ENCODE data around the gene TMEM202. TPM values are rescaled to one million over a fixed set of nuclear protein-coding genes. Genes with fewer than 3 reads are reported as not detected.
A peak's percentile ranks its signal among the peaks of the same experiment; 100 is the strongest.

The TMEM202 gene
- total and polyA plus RNA-seq, 2 of the 13 experiments (the other 11 are each of a cell fraction or from before 2014, with no cell fraction given) = not detected

DNA sequence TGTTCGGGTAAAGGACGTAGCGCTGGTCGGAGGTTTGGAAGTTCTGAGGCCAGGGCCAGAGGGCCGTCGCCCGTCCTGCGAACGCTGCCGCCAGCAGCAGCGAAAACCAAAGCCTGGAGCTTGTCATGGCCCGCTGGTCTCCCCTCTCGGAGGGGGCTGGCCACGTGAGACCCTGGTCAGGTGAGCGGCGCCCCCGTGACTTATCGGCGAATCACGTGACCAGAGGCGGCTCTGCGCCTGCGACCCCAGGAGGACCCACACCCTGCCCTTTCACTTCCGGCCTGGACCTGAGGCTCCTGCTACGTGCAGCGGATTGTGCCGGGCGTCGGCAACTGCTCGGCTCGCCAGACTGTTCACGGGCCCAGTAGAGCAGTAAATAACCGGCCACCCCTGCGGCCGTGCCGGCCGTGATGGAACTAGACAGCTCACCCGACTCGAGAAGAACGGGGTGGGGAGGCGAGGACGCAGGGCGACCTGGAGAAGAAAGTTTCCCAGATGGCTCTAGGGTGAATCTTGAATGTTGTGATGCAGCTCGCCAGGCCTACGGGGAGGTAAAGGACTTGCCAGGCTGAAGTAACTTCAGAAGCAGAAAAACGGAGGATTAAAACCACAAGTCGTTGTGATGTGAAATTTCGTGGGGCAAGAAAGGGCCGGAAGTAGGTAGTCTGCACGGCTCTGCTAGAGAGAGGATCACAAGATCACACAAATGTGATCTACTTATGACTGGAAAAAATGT is 22.1 kb upstream of the TMEM202 start, which contains the start of gene HEXA (continued):
- TF ChIP-seq ZNF362 (CRISPR knock-in tag; IDR thresholded peaks at IDR 0.05; ENCODE audit: borderline replicate concordance) = peak; percentile 61; the same call in 1 of the 2 replicates
- TF ChIP-seq ZBTB26 (CRISPR knock-in tag; IDR thresholded peaks at IDR 0.05; ENCODE audit: borderline replicate concordance) = peak; percentile 77
- no peak for TF ChIP-seq ZNF83 (CRISPR knock-in tag; IDR thresholded peaks at IDR 0.05; ENCODE audit: borderline replicate concordance)
- TF ChIP-seq ZFAT (CRISPR knock-in tag; conservative IDR thresholded peaks at IDR 0.05) = no peak
- peak; percentile 13; the same call in 1 of the 2 replicates for TF ChIP-seq ZNF33A (CRISPR knock-in tag; IDR thresholded peaks at IDR 0.05; ENCODE audit: borderline replicate concordance)
- TF ChIP-seq PRDM4 (CRISPR knock-in tag; IDR thresholded peaks at IDR 0.05; ENCODE audit: borderline replicate concordance) = no peak
- TF ChIP-seq, protein P1, sequence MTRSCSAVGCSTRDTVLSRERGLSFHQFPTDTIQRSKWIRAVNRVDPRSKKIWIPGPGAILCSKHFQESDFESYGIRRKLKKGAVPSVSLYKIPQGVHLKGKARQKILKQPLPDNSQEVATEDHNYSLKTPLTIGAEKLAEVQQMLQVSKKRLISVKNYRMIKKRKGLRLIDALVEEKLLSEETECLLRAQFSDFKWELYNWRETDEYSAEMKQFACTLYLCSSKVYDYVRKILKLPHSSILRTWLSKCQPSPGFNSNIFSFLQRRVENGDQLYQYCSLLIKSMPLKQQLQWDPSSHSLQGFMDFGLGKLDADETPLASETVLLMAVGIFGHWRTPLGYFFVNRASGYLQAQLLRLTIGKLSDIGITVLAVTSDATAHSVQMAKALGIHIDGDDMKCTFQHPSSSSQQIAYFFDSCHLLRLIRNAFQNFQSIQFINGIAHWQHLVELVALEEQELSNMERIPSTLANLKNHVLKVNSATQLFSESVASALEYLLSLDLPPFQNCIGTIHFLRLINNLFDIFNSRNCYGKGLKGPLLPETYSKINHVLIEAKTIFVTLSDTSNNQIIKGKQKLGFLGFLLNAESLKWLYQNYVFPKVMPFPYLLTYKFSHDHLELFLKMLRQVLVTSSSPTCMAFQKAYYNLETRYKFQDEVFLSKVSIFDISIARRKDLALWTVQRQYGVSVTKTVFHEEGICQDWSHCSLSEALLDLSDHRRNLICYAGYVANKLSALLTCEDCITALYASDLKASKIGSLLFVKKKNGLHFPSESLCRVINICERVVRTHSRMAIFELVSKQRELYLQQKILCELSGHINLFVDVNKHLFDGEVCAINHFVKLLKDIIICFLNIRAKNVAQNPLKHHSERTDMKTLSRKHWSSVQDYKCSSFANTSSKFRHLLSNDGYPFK (CRISPR knock-in tag; IDR thresholded peaks at IDR 0.05; ENCODE audit: borderline replicate concordance) = peak; percentile 91
- peak; percentile 91 for TF ChIP-seq ZBTB39 (CRISPR knock-in tag; IDR thresholded peaks at IDR 0.05)
- TF ChIP-seq, protein P2, sequence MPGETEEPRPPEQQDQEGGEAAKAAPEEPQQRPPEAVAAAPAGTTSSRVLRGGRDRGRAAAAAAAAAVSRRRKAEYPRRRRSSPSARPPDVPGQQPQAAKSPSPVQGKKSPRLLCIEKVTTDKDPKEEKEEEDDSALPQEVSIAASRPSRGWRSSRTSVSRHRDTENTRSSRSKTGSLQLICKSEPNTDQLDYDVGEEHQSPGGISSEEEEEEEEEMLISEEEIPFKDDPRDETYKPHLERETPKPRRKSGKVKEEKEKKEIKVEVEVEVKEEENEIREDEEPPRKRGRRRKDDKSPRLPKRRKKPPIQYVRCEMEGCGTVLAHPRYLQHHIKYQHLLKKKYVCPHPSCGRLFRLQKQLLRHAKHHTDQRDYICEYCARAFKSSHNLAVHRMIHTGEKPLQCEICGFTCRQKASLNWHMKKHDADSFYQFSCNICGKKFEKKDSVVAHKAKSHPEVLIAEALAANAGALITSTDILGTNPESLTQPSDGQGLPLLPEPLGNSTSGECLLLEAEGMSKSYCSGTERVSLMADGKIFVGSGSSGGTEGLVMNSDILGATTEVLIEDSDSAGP (CRISPR knock-in tag; IDR thresholded peaks at IDR 0.05; ENCODE audit: borderline replicate concordance) = peak; percentile 97
- peak; percentile 87 for TF ChIP-seq ZBTB25 (CRISPR knock-in tag; IDR thresholded peaks at IDR 0.05)
- TF ChIP-seq ZFP36L2 (CRISPR knock-in tag; IDR thresholded peaks at IDR 0.05) = no peak; the same call in 1 of the 2 replicates
- peak; percentile 71 for TF ChIP-seq ZNF205 (CRISPR knock-in tag; IDR thresholded peaks at IDR 0.05)

Measured in HepG2 (cell line).